Ovary (tissue), 9 donors: ENCODE measurements around the gene PIK3R5. TPM values are rescaled to one million over a fixed set of nuclear protein-coding genes. Genes with fewer than 3 reads are reported as not detected.

Source experiments
- DNase-seq, 5 donors: peaks; one replicate each; pipeline ENCODE4 v3.0.0-alpha.2; 2019 to 2020
- H3K27ac ChIP-seq, 2 donors: fragments of 200-600 bp; one replicate each; pipeline versions ENCODE4 v1.5.1 to v1.8.0; 2019 to 2022
- H3K27me3 ChIP-seq: fragments of 200-600 bp; one replicate; pipeline ENCODE4 v1.8.0; 2022
- H3K36me3 ChIP-seq: fragments of 200-600 bp; sonication (generic); one replicate; pipeline ENCODE4 v1.5.1; 2019
- H3K4me1 ChIP-seq: one replicate; pipeline ENCODE4 v1.8.1; 2013; ENCODE audit warnings: mild to moderate bottlenecking, moderate library complexity; ENCODE audit not compliant: insufficient read depth
- H3K4me3 ChIP-seq: fragments of 200-600 bp; sonication (generic); one replicate; pipeline ENCODE4 v1.5.1; 2017
- H3K9me3 ChIP-seq, 2 donors: fragments of 200-600 bp in 1 of 2; sonication (generic) in 1 of 2; one replicate each; pipeline versions ENCODE4 v1.5.1 to v1.8.1; 2013 to 2019; ENCODE audit warnings: mild to moderate bottlenecking in 1 of 2, moderate library complexity in 1 of 2
- CTCF ChIP-seq, 3 donors: fragments of 450-650 bp in 2 of 3; fragments of 200-600 bp in 1 of 3; IDR thresholded peaks; one replicate each; pipeline versions ENCODE4 v1.5.1 to v1.8.0; 2016 to 2022; ENCODE audit warnings: antibody characterized with exemption in 3 of 3, mild to moderate bottlenecking in 1 of 3
- EP300 ChIP-seq: sonication (generic); formaldehyde crosslinking; IDR thresholded peaks from one replicate; pipeline ENCODE4 v1.6.1; 2017; ENCODE audit warnings: antibody characterized with exemption
- POLR2A ChIP-seq: fragments of 450-650 bp; IDR thresholded peaks from one replicate; pipeline ENCODE4 v1.6.1; 2017; ENCODE audit warnings: antibody characterized with exemption, mild to moderate bottlenecking, moderate library complexity
- WGBS, 3 donors: extraction: QIAGEN DNeasy Blood & Tissue Kit in 1 of 3; methylation state at CpG; one replicate each; pipeline versions ENCODE4 v1.1.5 to v1.1.7; 2013 to 2017; 5-methylcytosine and 5-hydroxymethylcytosine counted together
- intact Hi-C, 4 donors: fragments of 100-400 bp; cut with DNase I; formaldehyde crosslinking; loops; one replicate each; pipeline versions ENCODE4 v1.11.0 to v1.15.1; 2022 to 2023
- polyA plus RNA-seq, 2 donors: library from polyadenylated mRNA; stranded (reverse); fragments of 200-250 nt in 1 of 2; fragments of 350-450 nt in 1 of 2; fragmentation: Illumina TruSeq in 1 of 2; extraction: RNeasy Lipid Tissue Mini Kit (QIAGEN cat#74804) in 1 of 2; gene quantifications; one replicate each; pipeline ENCODE4 v1.2.3, GENCODE V29; 2013 to 2014
- total RNA-seq, 7 donors: library from RNA; depleted of rRNA in 2 of 7; stranded (reverse); fragments of >200 nt in 2 of 7; fragmentation: NEBNext Ultra II Directional in 3 of 7; extraction: Animal tissue kit (Norgen Biotek cat#: 25700) in 3 of 7; gene quantifications; one replicate each; pipeline versions ENCODE4 v1.1.0 to v1.2.4, GENCODE V29; 2016 to 2023
- donor health status: DM: no; HTN: no; CAD: no; lungs with moderate emphysema.
- donor health status: DM: no; HTN: no; CAD: no.
- donor health status: Bipolar disorder and iron deficiency.
- donor health status: DM: yes; HTN: yes; CAD: no.
- donor health status: DM: no; HTN: no; CAD: no.
- donor health status: DM: yes; HTN: yes; CAD: no.

Gene PIK3R5
- total and polyA plus RNA-seq, 9 donors, result 0.86 to 8.9 (median 3.7) TPM

DNA sequence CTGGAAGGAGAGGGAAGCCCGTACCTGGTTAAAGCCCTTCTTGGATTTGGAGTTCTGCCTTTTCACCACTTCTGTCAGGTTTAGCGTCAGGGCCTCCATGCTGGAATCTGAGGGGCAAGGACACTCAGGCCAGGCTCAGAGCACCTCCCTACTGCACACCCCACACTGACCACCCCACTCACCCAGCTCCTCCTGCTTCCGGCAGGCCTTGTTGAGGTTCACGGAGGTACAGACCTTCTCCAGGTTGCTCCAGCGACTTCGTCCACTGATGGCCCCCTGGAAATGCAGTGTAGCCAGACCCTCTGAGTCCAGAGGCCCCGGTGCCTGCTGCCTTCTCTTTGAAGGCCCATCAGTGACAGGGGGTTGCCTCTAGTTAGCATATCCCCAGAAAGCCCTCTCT lies 83.9 kb downstream of the PIK3R5 start:
- no peak overlapping the region for H3K4me3 ChIP-seq
- 88 to 92% (median 90%) methylated on average over 7 of the region's 7 CpGs for WGBS, 3 donors
- intact Hi-C loops, result loop anchor here in 1 of 4 donors (2.0 kb wide), 1 partner anchor 45 kb away; no protein-coding TSS in a partner anchor
- no peak for DNase-seq
- TF ChIP-seq EP300 (no peak), POLR2A (no peak), CTCF (IDR thresholded peaks at IDR 0.05) (no peak)
- no peaks in the 10 kb centered on the region for H3K36me3 ChIP-seq
- H3K9me3 ChIP-seq, result no peaks in the 10 kb centered on the region
- H3K27me3 ChIP-seq, result no peaks in the 10 kb centered on the region
- H3K4me1 ChIP-seq, result no peaks in the 10 kb centered on the region
- H3K27ac ChIP-seq, result no peak overlapping the region

GRCh38 chr17:8880466-8880865 lies 85.0 kb downstream of the PIK3R5 start:
- no peaks in the 10 kb centered on the region for H3K9me3 ChIP-seq
- H3K4me1 ChIP-seq, result no peaks in the 10 kb centered on the region
- WGBS, 3 donors, result 82 to 91% (median 86%) methylated on average over 7 of the region's 7 CpGs
- H3K4me3 ChIP-seq, result no peak overlapping the region
- H3K27ac ChIP-seq, result no peak overlapping the region
- TF ChIP-seq EP300 (no peak), CTCF (IDR thresholded peaks at IDR 0.05) (no peak), POLR2A (no peak)
- no peaks in the 10 kb centered on the region for H3K36me3 ChIP-seq
- intact Hi-C loops, result no loop called here
- H3K27me3 ChIP-seq, result no peaks in the 10 kb centered on the region
- DNase-seq, result no peak

DNA sequence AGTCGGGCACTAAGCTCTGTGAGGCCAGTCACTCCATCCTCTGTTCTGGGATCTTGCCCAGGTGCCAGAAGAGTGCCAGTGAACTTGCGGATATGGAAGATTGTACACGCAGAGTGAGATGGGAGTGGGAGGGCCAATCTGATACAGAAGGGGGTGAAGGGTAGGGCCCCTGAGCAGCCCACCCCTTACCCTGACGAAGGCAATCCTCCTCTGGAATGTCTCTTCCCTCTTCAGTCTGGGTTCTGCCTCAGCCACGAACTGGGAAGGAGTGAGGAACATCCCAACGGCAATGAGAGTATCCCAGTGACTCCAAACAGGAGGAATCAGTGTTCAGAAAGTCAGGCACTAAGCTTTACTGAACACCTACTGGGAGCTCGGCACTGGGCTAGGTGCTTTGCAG lies 86.1 kb downstream of the PIK3R5 start:
- TF ChIP-seq CTCF (IDR thresholded peaks at IDR 0.05) (no peak), POLR2A (no peak), EP300 (no peak)
- H3K9me3 ChIP-seq, result no peaks in the 10 kb centered on the region
- no peaks in the 10 kb centered on the region for H3K4me1 ChIP-seq
- H3K36me3 ChIP-seq, result no peaks in the 10 kb centered on the region
- H3K27me3 ChIP-seq, result no peaks in the 10 kb centered on the region
- no peak overlapping the region for H3K4me3 ChIP-seq
- WGBS, 3 donors, result 49 to 52% (median 51%) methylated on average over 7 of the region's 7 CpGs
- no peak overlapping the region for H3K27ac ChIP-seq
- intact Hi-C loops, result no loop called here
- no peak for DNase-seq

- 71 to 76% (median 74%) methylated on average over 4 of the region's 4 CpGs for WGBS, 3 donors
- no peak for DNase-seq
- no peaks in the 10 kb centered on the region for H3K27me3 ChIP-seq
- no peak for TF ChIP-seq POLR2A
- TF ChIP-seq CTCF (IDR thresholded peaks at IDR 0.05), result no peak
- no peak for TF ChIP-seq EP300
- no peaks in the 10 kb centered on the region for H3K9me3 ChIP-seq
- H3K36me3 ChIP-seq, result no peaks in the 10 kb centered on the region
- intact Hi-C loops, result no loop called here
- no peaks in the 10 kb centered on the region for H3K4me1 ChIP-seq
- H3K4me3 ChIP-seq, result no peak overlapping the region
- H3K27ac ChIP-seq, result no peak overlapping the region
These were observed 87.5 kb downstream of the PIK3R5 start for GRCh38 chr17:8877984-8878383.
